GM23338 (cell line): Measurements from ENCODE around the gene KCTD13.

Experiments
- CREB1 ChIP-seq: fragments of 250-450 bp; sonication (Bioruptor Pico); IDR thresholded peaks from 2 replicates; pipeline ENCODE4 v1.5.0; 2020; ENCODE audit warnings: low read depth, mild to moderate bottlenecking, moderate library complexity
- EZH2 ChIP-seq: fragments of 200-600 bp; sonication (generic); IDR thresholded peaks from one replicate; pipeline ENCODE4 v1.8.0; 2017; ENCODE audit warnings: antibody characterized with exemption, mild to moderate bottlenecking, low read depth; ENCODE audit not compliant: unreplicated experiment
- EZH2phosphoT487 ChIP-seq: fragments of 200-600 bp; sonication (generic); IDR thresholded peaks from one replicate; pipeline ENCODE4 v1.8.1; 2018; ENCODE audit warnings: antibody characterized with exemption; ENCODE audit not compliant: unreplicated experiment
- NANOG ChIP-seq: IDR thresholded peaks from 2 replicates; pipeline ENCODE4 v1.6.1; 2016; ENCODE audit warnings: antibody characterized with exemption, borderline replicate concordance
- POLR2AphosphoS5 ChIP-seq: IDR thresholded peaks from 2 replicates; pipeline ENCODE4 v1.6.1; 2016; ENCODE audit warnings: antibody characterized with exemption, low read depth
- TF ChIP-seq, protein P1 (sequence below): IDR thresholded peaks from 2 replicates; pipeline ENCODE4 v1.6.1; 2016; ENCODE audit warnings: antibody characterized with exemption
- TF ChIP-seq, protein P2 (sequence below), 2 experiments: fragments of 200-600 bp in 1 of 2; sonication (generic) in 1 of 2; conservative IDR thresholded peaks; 2 replicates each; pipeline versions ENCODE4 v1.5.1 to v1.6.1; 2016 to 2017; ENCODE audit warnings: antibody characterized with exemption in 2 of 2, low read depth in 2 of 2, mild to moderate bottlenecking in 2 of 2, moderate library complexity in 1 of 2
- TF ChIP-seq, protein P3 (sequence below): IDR thresholded peaks from one replicate; pipeline ENCODE4 v1.6.1; 2018; ENCODE audit warnings: antibody characterized with exemption; ENCODE audit not compliant: unreplicated experiment
- TF ChIP-seq, protein P4 (sequence below): fragments of 250-450 bp; sonication (Bioruptor Pico); IDR thresholded peaks from 2 replicates; pipeline ENCODE4 v1.5.0; 2020; ENCODE audit warnings: mild to moderate bottlenecking, moderate library complexity

DNA sequence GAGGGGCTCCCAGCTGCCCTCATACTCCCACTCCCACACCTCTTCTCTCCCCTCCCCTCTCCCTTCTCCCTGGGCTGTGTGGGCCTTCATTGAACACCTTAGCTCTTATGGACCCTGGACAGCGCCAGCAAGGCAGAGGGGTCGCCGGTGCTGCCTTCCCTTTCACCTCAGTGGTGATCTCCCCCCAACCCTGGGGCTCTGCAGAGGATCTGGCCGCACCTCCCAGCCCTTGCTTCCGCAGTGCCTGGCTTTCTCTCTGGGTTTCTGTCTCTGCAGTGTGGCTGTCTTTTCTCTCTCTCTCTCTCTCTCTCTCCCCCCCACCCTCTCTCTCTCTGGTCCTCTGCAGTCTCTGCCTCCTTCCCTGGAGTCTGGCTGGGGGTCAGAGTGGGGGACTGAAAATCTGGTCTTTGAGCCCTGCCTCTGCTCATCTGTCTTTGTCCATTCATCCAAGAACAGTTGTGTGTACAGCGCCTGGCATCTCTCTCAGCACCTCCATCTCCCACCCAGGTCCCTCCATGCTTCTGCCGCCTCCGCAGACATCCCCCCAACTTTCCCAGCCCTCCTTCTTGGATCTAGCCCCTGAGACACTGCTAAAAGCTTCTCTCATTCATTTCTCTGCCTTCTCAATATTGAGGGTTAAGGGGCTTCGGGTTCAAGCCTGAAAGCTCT, 27.8 kb downstream of the KCTD13 start:
- TF ChIP-seq, protein P1, sequence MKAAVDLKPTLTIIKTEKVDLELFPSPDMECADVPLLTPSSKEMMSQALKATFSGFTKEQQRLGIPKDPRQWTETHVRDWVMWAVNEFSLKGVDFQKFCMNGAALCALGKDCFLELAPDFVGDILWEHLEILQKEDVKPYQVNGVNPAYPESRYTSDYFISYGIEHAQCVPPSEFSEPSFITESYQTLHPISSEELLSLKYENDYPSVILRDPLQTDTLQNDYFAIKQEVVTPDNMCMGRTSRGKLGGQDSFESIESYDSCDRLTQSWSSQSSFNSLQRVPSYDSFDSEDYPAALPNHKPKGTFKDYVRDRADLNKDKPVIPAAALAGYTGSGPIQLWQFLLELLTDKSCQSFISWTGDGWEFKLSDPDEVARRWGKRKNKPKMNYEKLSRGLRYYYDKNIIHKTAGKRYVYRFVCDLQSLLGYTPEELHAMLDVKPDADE = no peak
- TF ChIP-seq, protein P2, sequence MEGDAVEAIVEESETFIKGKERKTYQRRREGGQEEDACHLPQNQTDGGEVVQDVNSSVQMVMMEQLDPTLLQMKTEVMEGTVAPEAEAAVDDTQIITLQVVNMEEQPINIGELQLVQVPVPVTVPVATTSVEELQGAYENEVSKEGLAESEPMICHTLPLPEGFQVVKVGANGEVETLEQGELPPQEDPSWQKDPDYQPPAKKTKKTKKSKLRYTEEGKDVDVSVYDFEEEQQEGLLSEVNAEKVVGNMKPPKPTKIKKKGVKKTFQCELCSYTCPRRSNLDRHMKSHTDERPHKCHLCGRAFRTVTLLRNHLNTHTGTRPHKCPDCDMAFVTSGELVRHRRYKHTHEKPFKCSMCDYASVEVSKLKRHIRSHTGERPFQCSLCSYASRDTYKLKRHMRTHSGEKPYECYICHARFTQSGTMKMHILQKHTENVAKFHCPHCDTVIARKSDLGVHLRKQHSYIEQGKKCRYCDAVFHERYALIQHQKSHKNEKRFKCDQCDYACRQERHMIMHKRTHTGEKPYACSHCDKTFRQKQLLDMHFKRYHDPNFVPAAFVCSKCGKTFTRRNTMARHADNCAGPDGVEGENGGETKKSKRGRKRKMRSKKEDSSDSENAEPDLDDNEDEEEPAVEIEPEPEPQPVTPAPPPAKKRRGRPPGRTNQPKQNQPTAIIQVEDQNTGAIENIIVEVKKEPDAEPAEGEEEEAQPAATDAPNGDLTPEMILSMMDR (conservative IDR thresholded peaks at IDR 0.05; ENCODE audit: low read depth in 2 of 2) = no peak
- TF ChIP-seq POLR2AphosphoS5 = no peak
- TF ChIP-seq EZH2phosphoT487 = no peak
- TF ChIP-seq, protein P3, sequence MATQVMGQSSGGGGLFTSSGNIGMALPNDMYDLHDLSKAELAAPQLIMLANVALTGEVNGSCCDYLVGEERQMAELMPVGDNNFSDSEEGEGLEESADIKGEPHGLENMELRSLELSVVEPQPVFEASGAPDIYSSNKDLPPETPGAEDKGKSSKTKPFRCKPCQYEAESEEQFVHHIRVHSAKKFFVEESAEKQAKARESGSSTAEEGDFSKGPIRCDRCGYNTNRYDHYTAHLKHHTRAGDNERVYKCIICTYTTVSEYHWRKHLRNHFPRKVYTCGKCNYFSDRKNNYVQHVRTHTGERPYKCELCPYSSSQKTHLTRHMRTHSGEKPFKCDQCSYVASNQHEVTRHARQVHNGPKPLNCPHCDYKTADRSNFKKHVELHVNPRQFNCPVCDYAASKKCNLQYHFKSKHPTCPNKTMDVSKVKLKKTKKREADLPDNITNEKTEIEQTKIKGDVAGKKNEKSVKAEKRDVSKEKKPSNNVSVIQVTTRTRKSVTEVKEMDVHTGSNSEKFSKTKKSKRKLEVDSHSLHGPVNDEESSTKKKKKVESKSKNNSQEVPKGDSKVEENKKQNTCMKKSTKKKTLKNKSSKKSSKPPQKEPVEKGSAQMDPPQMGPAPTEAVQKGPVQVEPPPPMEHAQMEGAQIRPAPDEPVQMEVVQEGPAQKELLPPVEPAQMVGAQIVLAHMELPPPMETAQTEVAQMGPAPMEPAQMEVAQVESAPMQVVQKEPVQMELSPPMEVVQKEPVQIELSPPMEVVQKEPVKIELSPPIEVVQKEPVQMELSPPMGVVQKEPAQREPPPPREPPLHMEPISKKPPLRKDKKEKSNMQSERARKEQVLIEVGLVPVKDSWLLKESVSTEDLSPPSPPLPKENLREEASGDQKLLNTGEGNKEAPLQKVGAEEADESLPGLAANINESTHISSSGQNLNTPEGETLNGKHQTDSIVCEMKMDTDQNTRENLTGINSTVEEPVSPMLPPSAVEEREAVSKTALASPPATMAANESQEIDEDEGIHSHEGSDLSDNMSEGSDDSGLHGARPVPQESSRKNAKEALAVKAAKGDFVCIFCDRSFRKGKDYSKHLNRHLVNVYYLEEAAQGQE = peak; percentile 77
- no peak for TF ChIP-seq EZH2
- TF ChIP-seq, protein P4, sequence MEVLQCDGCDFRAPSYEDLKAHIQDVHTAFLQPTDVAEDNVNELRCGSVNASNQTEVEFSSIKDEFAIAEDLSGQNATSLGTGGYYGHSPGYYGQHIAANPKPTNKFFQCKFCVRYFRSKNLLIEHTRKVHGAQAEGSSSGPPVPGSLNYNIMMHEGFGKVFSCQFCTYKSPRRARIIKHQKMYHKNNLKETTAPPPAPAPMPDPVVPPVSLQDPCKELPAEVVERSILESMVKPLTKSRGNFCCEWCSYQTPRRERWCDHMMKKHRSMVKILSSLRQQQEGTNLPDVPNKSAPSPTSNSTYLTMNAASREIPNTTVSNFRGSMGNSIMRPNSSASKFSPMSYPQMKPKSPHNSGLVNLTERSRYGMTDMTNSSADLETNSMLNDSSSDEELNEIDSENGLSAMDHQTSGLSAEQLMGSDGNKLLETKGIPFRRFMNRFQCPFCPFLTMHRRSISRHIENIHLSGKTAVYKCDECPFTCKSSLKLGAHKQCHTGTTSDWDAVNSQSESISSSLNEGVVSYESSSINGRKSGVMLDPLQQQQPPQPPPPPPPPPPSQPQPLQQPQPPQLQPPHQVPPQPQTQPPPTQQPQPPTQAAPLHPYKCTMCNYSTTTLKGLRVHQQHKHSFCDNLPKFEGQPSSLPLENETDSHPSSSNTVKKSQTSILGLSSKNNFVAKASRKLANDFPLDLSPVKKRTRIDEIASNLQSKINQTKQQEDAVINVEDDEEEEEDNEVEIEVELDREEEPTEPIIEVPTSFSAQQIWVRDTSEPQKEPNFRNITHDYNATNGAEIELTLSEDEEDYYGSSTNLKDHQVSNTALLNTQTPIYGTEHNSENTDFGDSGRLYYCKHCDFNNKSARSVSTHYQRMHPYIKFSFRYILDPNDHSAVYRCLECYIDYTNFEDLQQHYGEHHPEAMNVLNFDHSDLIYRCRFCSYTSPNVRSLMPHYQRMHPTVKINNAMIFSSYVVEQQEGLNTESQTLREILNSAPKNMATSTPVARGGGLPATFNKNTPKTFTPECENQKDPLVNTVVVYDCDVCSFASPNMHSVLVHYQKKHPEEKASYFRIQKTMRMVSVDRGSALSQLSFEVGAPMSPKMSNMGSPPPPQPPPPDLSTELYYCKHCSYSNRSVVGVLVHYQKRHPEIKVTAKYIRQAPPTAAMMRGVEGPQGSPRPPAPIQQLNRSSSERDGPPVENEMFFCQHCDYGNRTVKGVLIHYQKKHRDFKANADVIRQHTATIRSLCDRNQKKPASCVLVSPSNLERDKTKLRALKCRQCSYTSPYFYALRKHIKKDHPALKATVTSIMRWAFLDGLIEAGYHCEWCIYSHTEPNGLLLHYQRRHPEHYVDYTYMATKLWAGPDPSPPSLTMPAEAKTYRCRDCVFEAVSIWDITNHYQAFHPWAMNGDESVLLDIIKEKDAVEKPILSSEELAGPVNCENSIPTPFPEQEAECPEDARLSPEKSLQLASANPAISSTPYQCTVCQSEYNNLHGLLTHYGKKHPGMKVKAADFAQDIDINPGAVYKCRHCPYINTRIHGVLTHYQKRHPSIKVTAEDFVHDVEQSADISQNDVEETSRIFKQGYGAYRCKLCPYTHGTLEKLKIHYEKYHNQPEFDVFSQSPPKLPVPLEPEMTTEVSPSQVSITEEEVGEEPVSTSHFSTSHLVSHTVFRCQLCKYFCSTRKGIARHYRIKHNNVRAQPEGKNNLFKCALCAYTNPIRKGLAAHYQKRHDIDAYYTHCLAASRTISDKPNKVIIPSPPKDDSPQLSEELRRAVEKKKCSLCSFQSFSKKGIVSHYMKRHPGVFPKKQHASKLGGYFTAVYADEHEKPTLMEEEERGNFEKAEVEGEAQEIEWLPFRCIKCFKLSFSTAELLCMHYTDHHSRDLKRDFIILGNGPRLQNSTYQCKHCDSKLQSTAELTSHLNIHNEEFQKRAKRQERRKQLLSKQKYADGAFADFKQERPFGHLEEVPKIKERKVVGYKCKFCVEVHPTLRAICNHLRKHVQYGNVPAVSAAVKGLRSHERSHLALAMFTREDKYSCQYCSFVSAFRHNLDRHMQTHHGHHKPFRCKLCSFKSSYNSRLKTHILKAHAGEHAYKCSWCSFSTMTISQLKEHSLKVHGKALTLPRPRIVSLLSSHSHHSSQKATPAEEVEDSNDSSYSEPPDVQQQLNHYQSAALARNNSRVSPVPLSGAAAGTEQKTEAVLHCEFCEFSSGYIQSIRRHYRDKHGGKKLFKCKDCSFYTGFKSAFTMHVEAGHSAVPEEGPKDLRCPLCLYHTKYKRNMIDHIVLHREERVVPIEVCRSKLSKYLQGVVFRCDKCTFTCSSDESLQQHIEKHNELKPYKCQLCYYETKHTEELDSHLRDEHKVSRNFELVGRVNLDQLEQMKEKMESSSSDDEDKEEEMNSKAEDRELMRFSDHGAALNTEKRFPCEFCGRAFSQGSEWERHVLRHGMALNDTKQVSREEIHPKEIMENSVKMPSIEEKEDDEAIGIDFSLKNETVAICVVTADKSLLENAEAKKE = no peak
- no peak for TF ChIP-seq CREB1 (CRISPR knock-in tag)
- TF ChIP-seq NANOG = no peak
